HG03432 (cell line): ENCODE results near the gene MRPL40.
"Not testable (repeated sequence)": the region's sequence is repeated elsewhere in the genome, so short reads cannot be mapped to it uniquely, and the experiment has no call there.

Source experiments
- ATAC-seq: cut with Tn5 transposase; IDR thresholded peaks from one replicate; pipeline ENCODE4 v1.9.1; 2021; ENCODE audit warnings: mild to moderate bottlenecking, moderate library complexity; ENCODE audit not compliant: unreplicated experiment

Gene MRPL40

DNA sequence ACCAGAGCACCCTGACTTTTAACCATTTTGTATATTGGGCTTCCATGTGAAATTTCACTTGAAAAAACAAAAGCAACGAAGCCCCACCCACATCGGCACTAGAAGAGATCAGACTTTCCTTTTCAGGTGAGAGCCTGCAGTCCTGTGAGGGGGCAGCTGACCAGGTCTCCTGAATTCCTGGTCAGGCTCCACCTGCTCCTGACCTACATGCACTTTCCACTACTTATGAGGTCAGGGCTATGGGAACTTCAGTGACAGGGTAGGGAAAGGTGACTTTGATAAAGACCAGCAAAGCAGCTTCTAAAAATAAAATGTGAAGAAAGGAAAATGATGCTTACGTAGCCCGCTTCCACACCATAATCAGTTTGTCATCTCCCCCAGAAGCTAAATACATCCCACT, 25.5 kb upstream of the MRPL40 start:
- no peak for ATAC-seq

DNA sequence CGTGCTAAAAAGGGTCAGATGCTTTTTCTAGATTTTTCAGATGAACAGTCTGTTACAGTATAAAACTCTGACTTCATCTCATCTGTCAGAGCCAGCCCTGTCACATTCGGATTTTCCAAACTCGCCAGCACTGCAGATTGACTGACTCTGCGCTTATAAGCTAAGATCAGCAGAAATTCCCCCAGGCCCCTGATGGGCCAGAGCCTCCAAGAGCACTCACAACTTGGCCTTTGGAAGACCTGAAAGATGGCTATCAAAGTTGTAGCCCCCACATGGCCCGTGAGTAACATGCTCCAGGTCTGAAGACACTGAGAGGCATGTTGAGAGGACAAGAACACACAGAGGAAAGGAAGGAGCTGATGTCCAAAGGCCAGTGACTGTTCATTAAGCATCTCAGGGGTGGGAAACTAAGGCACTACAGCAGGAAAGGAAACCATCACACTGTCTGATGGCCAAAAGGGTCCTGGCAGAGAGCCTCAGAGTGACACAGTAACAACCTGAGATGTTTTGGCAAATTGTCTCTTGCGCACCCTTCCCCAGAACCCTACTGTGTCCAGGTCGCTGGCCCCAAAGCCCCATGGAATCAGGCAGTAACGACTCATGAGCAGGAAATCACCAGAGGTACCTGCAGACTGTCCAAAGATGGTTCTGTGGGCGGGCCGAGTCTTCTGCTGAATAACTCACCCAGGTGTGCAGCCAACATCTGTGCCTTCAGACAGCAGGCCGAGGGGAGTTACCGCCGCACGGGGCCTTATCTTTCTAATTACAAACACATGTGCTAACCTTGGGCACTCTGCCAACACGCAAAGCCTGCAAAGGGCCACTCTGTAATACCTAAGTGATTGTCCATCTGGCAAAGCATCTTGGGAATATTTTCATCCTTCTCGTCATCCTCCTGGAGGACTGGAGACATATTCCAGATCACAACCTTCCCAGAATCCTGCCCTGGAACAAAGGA, 24.4 kb upstream of the MRPL40 start:
- no peak for ATAC-seq

DNA sequence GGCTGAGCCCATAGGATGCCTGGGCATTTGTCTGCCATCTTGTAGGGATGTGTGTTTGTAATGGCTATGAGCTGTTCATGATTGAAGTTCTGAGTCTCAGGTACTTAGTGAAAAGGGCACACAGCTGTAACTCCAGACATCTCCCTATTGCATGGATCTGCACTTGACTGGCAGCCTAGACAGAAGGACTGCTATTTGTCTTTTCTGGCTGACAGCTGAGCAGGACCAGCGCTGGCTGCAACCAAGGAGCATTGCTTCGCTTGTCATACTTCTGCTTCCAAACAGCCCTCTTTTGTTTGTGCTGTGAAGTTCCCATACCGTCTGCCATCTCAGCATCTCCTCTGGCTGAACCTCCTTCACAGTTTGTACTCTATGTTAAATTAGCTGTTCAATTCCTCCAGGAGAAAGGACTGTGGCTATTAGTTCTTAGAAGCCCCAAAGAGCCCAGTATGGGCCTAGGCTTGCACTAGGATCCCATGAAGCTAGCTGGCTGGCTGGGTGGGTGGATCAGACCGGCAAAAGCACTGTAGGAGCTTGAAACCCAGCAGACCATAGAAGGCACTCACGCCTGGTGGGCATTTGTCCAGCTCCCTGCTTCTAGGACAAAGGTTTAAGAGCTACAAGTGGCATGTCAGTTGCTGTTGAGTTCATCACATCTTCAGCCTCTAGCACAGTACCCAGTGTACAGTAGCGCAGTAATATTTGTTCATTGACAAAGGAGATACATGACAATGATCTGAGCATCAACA, 21.2 kb upstream of the MRPL40 start:
- no peak for ATAC-seq

DNA sequence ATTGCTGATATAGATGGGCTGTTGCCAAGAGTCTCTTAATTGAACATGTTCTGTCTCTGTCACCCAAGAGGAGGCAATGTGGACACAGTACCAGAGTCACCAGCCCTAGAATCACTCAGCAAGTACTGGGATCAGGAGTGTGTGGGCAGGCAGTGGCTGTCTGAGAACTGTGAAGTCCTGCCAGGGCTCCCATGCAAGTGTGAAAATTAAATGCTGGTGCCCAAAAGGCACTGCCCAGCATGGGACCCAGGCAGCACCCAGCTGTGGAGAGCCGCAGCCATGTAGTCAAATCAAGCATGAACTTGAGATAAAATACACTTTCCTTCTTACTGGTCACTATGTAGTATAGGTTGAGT, 20.7 kb upstream of the MRPL40 start:
- no peak for ATAC-seq

DNA sequence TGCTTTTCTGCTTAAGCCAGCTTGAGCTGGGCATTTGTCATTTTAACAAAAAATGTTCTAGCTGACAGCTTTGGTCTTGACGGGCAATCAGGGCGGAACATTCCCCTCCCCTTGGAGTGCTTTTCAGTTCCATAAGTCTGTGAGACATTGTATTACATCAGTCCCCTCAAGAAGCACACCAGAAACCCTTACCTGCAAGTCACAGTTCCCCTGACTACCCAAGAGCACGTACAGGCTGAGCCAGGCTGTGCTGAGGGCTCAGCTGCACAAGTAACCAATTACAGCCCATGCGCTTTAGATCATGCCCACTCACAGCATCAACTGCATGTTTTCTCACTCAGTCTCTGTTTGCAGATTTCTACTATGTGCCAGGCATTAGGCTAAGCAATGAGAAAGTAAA, 19.9 kb upstream of the MRPL40 start:
- no peak for ATAC-seq

DNA sequence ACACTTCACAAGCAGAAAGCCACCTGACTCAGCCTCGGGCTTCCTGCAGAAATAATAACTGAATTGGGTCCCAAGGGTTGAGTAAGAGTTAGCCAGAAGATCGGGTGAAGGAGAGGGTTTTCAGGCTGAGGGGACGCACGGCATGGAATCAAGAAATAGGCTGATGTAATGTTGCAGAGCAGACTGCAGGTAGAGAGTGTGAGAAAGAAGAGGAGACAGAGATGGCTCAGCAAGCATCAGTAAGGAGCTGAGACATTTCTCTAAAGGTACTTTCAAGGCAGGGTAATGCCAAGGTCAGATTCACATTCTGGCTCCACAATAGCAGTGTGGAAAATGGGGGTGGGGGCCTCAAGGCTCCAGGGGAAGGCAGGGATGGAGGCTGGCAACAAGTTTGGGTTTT, 19.4 kb upstream of the MRPL40 start:
- ATAC-seq: no peak

DNA sequence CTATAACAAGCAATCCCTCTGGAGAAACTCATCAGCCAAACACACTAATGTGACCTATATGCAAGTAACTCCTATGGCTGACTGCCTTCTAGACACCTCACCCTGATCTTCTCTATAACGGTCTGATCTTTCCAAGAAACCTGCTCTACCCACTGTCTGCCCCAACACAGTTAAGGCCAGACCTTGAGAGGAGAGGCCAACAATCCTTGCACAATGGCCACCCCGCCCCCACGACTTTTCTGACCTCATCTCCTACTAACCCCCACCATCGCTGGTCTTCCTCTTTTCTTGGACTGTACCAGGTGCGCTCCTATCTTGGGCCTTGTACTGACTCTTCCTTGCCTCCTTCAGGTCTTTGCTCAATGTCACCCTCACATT, 13.3 kb upstream of the MRPL40 start:
- peak; percentile 16 for ATAC-seq

DNA sequence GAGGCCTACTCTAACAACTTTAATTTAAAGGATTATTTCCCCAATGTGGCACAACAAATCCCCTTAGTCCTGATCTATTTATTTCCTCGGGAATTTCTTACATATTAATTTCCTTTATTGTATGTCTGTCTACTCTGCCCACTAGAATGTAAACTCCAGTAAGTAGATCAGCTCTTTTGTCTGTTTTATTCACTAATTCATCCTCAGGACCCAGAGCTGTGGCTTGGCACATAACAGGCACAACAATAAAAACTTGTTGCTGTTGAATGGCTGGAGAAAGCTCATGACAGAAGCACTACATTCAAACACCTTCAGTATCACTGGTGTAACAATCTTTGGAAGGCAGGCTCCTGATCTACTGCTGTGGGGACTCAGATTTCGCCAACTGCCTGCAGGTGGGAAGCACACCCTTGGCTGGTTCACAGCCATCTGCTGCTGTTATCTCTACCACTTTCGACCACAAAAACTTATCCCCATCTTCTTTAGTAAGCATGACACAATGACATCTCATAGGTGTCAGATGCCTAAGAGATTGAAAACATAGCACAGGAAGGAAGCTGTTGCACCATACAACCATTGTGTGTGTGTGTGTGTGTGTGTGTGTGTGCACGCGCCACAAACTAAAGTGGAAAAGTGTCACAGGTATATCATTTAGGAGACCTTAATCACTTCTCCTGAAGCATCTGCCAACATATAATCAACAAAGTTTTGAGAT, 12.7 kb upstream of the MRPL40 start:
- peak; percentile 70 for ATAC-seq

DNA sequence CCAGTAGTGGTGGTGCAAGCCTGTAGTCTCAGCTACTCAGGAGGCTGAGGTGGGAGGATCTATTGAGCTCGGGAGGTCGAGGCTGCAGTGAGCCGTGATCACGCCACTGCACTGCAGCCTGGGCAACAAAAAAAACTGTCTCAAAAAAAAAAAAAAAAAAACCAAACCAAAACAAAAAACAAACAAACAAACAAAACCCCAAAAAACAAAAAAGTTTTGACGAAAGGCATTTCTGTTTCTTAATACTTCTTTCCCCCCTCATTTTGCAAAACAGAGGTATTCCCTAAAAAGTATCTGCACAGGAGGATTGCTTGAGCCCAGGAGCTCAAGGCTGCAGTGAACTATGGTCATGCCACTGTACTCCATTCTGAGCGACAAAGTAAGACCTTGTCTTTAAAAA, 12.0 kb upstream of the MRPL40 start:
- ATAC-seq: no peak

DNA sequence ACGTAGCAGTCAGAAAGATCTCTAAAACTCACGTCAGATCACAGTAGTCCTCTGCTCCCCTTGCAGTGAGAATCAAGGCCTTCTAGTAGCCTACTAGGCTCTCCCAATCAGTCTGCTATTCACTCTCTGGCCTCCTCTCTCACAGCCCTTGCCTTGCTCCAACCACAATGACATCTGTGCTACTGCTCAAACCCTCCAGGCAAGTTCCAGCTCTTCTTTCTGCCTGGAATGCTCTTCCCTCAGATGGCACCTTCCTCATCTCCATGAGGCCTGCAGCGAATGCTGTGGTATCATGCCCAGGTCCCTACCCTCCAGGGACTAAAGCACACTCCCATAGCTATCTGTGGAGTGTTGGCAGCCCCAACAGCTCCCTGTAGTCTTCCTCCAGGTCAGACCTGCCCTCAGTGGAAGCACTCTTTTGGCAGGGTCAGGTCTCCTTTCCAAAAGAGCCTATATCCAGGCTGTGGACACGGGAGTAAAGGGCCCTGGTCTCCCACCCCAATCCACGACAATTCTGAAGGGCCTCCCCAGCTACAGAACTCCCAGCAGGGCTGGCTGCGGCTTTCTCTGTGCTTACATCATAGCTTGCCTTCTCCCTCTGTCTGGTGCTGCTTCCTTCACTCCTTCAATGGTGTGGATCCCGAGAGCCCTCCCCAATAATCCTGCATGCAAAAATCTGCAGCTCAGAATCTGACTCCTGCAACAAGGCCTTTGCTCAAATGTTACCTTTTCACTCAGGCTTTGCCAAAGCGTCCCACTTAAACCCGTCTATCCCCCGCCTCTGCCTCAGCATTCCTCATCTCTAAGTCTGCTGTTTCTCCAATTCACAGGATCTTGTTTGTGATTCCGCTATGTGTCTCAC, 9.7 kb upstream of the MRPL40 start:
- no peak for ATAC-seq

DNA sequence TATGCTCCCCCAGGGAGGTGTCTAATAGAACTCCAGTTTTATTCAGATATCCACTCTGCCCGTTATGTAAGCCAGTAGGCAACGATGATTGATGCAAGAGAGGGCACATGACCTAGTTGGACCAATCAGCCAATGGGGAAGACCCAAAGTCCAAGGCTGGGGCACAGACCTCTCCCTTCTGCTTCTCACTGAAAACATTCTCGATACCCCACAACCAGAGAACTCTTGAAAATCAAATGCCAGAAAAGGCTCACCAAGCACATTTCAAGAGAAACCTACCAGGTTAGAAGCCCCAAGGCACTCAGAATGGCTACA, 8.2 kb upstream of the MRPL40 start:
- no peak for ATAC-seq

DNA sequence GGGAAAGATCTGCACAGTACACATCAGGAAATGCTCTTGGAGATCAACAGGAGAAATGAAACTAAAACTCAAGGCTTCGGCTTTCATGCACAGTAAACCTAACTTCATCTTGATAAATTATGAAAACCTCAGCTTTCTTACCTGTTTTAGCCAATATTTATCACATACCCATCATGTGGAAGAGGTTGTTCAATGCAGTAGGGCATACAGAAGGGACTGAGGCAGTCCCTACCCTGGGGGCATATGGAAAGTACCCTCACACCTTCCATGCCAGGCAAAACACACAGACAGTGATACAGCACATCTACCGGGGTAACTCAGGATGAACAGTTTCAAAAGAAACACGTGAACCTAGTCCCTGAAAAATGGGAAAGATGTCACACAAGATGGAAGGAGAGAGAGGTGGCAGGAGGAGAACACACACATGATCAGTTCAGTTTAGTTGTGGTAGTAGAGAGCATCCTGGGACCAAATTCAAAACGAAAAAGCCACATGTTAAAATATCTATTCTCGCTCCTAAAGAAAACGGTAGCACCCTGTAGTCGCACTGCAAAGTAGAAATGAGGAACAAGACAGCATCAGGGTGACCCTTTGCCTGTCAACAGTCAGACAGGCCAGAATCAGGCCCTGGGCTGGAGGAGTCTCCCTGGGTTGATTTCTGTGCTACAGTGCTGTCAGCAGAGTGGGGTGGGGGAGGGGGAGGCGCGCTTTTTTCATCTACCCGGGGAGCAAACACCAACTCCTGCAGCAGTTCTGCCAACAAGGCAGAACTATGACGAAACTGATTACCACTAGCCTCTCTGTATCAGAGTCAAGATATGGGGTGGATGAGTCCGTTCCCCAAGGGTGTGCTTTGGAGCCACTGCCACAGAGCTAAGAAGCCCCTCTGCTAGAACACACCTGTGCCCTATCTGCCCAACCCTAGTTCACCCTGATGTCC, 2.1 kb upstream of the MRPL40 start:
- ATAC-seq: no peak

DNA sequence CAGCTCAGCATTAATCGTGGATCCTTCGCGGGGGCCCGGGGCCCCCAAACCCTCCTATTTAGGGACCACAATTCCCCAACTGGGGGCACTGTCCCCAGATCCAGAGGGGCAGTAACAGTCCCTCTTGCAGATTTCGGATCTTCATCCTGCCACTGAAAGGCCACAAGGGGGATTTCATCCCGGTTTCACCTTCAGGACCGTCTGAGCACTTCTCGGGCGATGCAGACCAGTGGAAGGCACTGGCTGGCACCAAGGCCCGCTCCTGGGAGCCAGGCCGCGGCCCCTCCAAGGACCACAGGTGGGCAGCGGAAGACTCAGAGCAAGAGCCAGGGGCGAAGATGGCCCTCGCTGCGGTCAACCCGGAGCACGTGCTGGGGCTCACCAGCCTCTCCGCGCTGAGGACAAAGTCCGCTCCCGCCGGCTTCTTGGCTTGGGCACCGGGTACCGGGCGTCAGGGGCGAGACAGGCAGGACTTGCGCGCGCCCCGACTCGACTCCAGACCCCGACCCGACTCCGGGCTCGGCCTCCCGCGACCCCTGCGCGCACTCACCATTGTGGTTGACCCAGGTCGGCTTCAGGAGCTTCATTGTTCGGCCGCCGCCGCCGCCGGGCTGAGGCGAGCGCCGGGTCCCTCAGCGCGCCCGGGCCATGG, 1.3 kb upstream of the MRPL40 start:
- peak; percentile 15 for ATAC-seq

DNA sequence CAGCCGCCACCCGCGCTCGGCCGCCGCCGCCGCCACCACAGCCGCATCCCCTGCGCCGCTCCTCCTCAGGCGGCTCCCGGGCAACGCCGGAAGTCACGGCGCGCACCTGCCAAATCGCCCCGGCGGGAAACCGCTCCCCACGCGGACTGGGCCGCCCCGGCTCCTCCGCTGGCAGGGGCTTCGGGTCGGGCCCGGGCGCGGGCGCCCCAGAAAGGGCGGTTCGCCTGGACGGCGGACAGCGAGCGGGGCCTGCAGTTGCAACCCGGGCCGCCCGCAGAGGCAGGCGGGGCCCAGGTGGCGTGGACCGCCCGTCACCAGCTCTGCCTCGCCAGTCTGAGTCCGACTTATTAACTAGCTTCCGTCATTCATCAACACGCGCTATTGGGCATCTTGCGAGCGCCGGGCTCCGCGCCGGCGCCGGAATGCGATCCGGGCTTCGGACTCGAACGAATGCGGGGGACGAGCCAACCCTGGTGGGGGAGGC, 654 bp upstream of the MRPL40 start, which contains the start of gene HIRA:
Gene HIRA (minus strand): TSS at position 85 of the 484 bp plus-strand sequence. CDS start 257 bp downstream, outside the sequence.
- peak; percentile 65 for ATAC-seq

DNA sequence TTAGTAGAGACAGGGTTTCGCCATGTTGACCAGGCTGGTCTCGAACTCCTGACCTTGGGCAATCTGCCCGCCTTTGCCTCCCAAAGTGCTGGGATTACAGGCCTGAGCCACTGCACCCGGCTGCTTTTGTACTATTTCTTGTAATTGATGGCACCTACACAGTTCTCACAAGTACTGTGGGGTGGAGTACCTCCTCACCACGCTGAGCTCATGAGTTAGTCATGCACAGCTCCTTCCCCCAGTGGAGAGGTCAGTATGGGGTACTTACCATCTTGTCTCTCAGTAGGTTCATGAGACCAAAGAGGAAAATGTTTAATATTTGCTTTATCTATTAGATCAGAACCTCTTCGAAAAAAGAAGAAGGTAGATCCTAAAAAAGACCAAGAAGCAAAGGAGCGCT, 2.1 kb downstream of the MRPL40 start:
- no peak for ATAC-seq

DNA sequence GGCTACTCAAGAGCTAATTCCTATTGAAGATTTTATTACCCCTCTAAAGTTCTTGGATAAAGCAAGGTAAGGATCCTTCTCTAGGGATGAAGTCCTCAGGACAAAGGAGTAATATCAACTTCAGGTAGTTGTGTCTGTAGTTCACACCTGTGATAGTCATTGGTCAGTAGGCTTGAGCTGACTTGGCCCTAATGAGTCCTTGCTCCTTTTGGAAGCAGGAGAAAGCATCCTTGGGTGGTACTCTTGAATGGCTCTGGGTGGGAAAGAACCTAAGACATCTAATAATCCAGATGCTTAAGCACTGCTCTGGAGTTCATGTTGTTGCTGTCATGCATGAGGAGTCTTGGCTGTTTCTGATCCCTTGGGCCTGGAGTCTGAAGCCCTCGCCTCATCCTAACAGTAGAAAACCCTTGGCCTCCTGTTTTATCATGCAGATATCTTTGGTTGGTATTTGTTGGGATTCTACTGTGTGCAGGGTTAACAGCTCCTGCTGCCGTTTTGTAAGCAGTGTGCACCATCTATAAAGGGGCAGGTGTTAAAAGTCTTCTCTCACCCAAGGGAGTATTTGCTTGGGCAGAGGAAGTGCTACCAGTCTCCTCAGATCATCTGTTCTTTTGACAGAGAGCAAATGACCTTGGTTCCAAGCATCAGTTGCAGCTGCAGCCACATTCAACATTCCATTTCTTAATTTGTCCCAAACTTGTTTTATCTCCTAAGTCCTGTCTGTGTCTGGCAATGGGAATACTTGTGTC, 2.7 kb downstream of the MRPL40 start:
- ATAC-seq: no peak

DNA sequence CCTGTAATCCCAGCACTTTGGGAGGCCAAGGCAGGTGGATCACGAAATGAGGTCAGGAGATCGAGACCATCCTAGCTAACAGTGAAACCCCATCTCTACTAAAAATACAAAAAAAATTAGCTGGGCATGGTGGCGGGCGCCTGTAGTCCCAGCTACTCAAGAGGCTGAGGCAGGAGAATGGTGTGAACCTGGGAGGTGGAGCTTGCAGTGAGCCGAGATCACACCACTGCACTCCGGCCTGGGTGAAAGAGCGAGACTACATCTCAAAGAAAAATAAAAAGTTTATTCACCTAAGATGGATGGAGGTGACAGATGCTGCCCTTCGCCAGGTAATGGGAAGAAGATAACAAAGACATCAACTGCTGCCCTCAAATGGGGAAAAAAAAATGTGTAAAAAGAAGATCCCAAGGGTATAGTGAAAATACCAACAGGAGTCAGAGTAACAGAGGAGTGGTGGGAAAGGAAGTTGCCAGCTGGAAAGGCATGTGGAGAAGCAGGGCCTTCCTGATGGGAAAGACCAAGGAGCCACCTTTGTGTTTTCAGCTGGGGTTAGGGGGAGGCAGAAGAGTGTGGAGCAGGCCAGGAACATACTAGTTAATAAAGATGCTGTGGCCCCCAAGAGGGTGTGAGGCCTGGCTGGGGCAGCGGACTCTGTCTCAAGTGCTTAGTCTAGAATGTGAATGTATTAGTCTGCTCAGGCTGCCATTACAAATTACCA, 4.3 kb downstream of the MRPL40 start:
- ATAC-seq: not testable (repeated sequence)

DNA sequence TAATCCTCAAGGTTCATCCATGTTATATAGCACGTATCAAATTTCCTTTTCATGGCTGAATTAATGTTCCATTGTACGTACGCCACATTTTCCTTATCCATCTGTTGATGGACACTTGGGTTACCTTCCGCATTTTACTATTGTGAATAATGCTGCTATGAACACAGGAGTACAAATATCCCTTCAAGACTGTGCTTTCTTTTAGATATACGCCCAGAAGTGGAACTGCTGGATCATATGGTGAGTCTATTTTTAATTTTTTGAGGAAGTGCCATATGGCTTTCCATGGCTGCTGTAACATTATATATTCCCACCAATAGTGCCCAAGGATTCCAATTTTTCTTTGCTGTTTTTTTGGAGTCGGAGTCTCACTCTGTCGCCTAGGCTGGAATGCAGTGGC, 6.0 kb downstream of the MRPL40 start:
- no peak for ATAC-seq
